Measurements from ENCODE around the gene TBXT.

TBXT gene

GRCh38 chr6:166165558-166166313 lies 1.9 kb downstream of the TBXT start:
- no peak for TF ChIP-seq CTCF (IDR thresholded peaks at IDR 0.05; ENCODE audit: insufficient read depth, low read length, missing control alignments)
- no peak for DNase-seq (ENCODE audit: low read depth, low spot score)
- H3K4me3 ChIP-seq (ENCODE audit: low read depth, low read length), result no peak overlapping the region
- ChIA-PET POLR2A (no interaction called here), CTCF (no interaction called here)

- H3K4me3 ChIP-seq (ENCODE audit: low read depth, low read length), result no peak overlapping the region
- no peak for DNase-seq (ENCODE audit: low read depth, low spot score)
- CTCF ChIA-PET, result no interaction called here
- POLR2A ChIA-PET, result no interaction called here
- no peak for TF ChIP-seq CTCF (IDR thresholded peaks at IDR 0.05; ENCODE audit: insufficient read depth, low read length, missing control alignments)
Observed at GRCh38 chr6:166162599-166163342, 4.9 kb downstream of the TBXT start.

- ChIA-PET CTCF (interaction anchor here (2.4 kb wide), 1 partner anchor 242 kb away, joined by 16 read pairs; no protein-coding TSS in a partner anchor), POLR2A (no interaction called here)
- H3K4me3 ChIP-seq (ENCODE audit: low read depth, low read length), result no peak overlapping the region
- no peak for TF ChIP-seq CTCF (IDR thresholded peaks at IDR 0.05; ENCODE audit: insufficient read depth, low read length, missing control alignments)
- no peak for DNase-seq (ENCODE audit: low read depth, low spot score)
Observed at GRCh38 chr6:166157930-166158617, 9.6 kb downstream of the TBXT start.

GRCh38 chr6:166156942-166157341 lies 10.7 kb downstream of the TBXT start:
- no peak overlapping the region for H3K4me3 ChIP-seq (ENCODE audit: low read depth, low read length)
- ChIA-PET CTCF (interaction anchor here (1.3 to 2.4 kb wide), 2 partner anchors 8 to 244 kb away, joined by 3 to 16 read pairs; no protein-coding TSS in a partner anchor), POLR2A (no interaction called here)
- no peak for DNase-seq (ENCODE audit: low read depth, low spot score)
- TF ChIP-seq CTCF (IDR thresholded peaks at IDR 0.05; ENCODE audit: insufficient read depth, low read length, missing control alignments), result no peak

GRCh38 chr6:166153966-166154365 lies 13.7 kb downstream of the TBXT start:
- no peak for TF ChIP-seq CTCF (IDR thresholded peaks at IDR 0.05; ENCODE audit: insufficient read depth, low read length, missing control alignments)
- CTCF ChIA-PET, result no interaction called here
- POLR2A ChIA-PET, result no interaction called here
- no peak for DNase-seq (ENCODE audit: low read depth, low spot score)
- no peak overlapping the region for H3K4me3 ChIP-seq (ENCODE audit: low read depth, low read length)

- DNase-seq (ENCODE audit: low read depth, low spot score), result no peak
- POLR2A ChIA-PET, result no interaction called here
- TF ChIP-seq CTCF (IDR thresholded peaks at IDR 0.05; ENCODE audit: insufficient read depth, low read length, missing control alignments), result no peak
- H3K4me3 ChIP-seq (ENCODE audit: low read depth, low read length), result no peak overlapping the region
- CTCF ChIA-PET, result interaction anchor here (0.9 to 1.5 kb wide), 2 partner anchors 8 to 263 kb away, joined by 3 to 4 read pairs; no protein-coding TSS in a partner anchor
Observed at GRCh38 chr6:166152660-166153059, 15.0 kb downstream of the TBXT start.

Data from AG04449 (cell line).